NCI-H748 (cell line): ENCODE results near the gene ELL2.
"Not testable (repeated sequence)": the region's sequence is repeated elsewhere in the genome, so short reads cannot be mapped to it uniquely, and the experiment has no call there.

Experiments
- DNase-seq: peaks from one replicate; lab custom pipeline; 2025; ENCODE audit not compliant: unreplicated experiment; lab: John Stamatoyannopoulos, UW

Gene ELL2

GRCh38 chr5:95909738-95910137, 51.9 kb downstream of the ELL2 start:
- no peak for DNase-seq

- DNase-seq, result no peak
Observed at GRCh38 chr5:95908799-95909198, 52.9 kb downstream of the ELL2 start.

- DNase-seq, result no peak
Observed at GRCh38 chr5:95907740-95908706, 53.6 kb downstream of the ELL2 start.

GRCh38 chr5:95907067-95907705, 54.5 kb downstream of the ELL2 start:
- no peak for DNase-seq

GRCh38 chr5:95906398-95906797, 55.3 kb downstream of the ELL2 start:
- not testable (repeated sequence) for DNase-seq

GRCh38 chr5:95904827-95905226, 56.8 kb downstream of the ELL2 start:
- DNase-seq, result no peak

GRCh38 chr5:95903838-95904237, 57.8 kb downstream of the ELL2 start:
- DNase-seq, result no peak

GRCh38 chr5:95901676-95902627, 59.7 kb downstream of the ELL2 start:
- DNase-seq, result peak; percentile 22

- DNase-seq, result no peak
Observed at GRCh38 chr5:95900383-95900958, 61.2 kb downstream of the ELL2 start.

GRCh38 chr5:95899829-95900228, 61.8 kb downstream of the ELL2 start:
- no peak for DNase-seq

GRCh38 chr5:95899006-95899405, 62.6 kb downstream of the ELL2 start:
- no peak for DNase-seq

- no peak for DNase-seq
Observed at GRCh38 chr5:95895771-95896170, 65.9 kb downstream of the ELL2 start.

- DNase-seq, result no peak
Observed at GRCh38 chr5:95895251-95895650, 66.4 kb downstream of the ELL2 start.

GRCh38 chr5:95892784-95893354, 68.8 kb downstream of the ELL2 start:
- peak; percentile 24 for DNase-seq

- no peak for DNase-seq
Observed at GRCh38 chr5:95891499-95891898, 70.2 kb downstream of the ELL2 start.

GRCh38 chr5:95889076-95889475, 72.6 kb downstream of the ELL2 start:
- DNase-seq, result no peak

GRCh38 chr5:95887977-95888376, 73.7 kb downstream of the ELL2 start:
- DNase-seq, result no peak

- no peak for DNase-seq
Observed at GRCh38 chr5:95886340-95887044, 75.2 kb downstream of the ELL2 start.

- DNase-seq, result no peak
Observed at GRCh38 chr5:95884511-95884910, 77.1 kb downstream of the ELL2 start.

- no peak for DNase-seq
Observed at GRCh38 chr5:95884017-95884325, 77.7 kb downstream of the ELL2 start.
